Sigmoid colon (tissue), 4 donors: Measurements from ENCODE around the gene CHAT.

Experiments used
- POLR2AphosphoS5 ChIP-seq, 4 donors: sonication (generic); formaldehyde crosslinking; IDR thresholded peaks; one replicate each; pipeline ENCODE4 v1.6.1; 2017; ENCODE audit warnings: antibody characterized with exemption in 4 of 4
- TF ChIP-seq, protein P1 (sequence below), 4 experiments: fragments of 450-650 bp in 3 of 4; fragments of 200-600 bp in 1 of 4; IDR thresholded peaks; one replicate each; pipeline ENCODE4 v1.5.1; 2016 to 2019; ENCODE audit warnings: antibody characterized with exemption in 4 of 4, mild to moderate bottlenecking in 3 of 4, moderate library complexity in 2 of 4

DNA sequence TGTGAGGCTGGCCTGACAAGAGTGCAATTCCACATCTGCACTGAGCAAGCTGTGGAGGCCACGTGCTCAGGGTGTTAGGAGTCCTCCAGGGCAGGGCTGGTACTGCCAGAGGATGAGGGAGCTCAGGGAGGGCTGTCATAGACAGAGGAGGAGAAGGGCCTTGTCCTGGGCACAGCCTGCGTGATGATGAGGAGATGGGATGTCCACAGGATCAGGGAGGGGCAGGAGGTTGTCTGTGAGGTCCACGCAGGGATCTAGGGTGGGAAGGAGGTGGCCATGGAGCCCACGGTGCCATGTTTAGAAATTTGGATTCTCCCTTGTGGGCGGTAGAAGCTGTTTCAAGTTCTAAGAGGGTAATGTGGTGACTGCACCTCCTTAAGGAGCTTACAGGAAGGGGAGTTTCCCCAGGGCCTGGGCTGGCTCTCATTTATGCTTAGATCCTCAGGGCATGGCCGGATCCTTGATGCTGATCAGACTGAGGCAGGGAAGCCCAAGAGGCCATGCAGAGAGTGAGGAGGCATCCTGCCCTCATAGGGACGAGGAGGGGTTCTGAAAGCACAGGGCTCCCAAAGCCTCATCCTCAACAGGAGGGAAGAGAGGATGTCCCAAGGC lies 30.3 kb downstream of the CHAT start:
- TF ChIP-seq, protein P1, sequence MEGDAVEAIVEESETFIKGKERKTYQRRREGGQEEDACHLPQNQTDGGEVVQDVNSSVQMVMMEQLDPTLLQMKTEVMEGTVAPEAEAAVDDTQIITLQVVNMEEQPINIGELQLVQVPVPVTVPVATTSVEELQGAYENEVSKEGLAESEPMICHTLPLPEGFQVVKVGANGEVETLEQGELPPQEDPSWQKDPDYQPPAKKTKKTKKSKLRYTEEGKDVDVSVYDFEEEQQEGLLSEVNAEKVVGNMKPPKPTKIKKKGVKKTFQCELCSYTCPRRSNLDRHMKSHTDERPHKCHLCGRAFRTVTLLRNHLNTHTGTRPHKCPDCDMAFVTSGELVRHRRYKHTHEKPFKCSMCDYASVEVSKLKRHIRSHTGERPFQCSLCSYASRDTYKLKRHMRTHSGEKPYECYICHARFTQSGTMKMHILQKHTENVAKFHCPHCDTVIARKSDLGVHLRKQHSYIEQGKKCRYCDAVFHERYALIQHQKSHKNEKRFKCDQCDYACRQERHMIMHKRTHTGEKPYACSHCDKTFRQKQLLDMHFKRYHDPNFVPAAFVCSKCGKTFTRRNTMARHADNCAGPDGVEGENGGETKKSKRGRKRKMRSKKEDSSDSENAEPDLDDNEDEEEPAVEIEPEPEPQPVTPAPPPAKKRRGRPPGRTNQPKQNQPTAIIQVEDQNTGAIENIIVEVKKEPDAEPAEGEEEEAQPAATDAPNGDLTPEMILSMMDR (IDR thresholded peaks at IDR 0.05) = no peak
- no peak for TF ChIP-seq POLR2AphosphoS5 (IDR thresholded peaks at IDR 0.05)
